GM12878 (cell line): Measurements from ENCODE around the gene MAN2B2. TPM values are rescaled to one million over a fixed set of nuclear protein-coding genes. Genes with fewer than 3 reads are reported as not detected.

Source experiments
- ATAC-seq: fragments of 200-7000 bp; cut with Tn5 transposase; 3 replicates; pipeline ENCODE4 v1.9.1; 2020; ENCODE audit warnings: mild to moderate bottlenecking, moderate library complexity
- BruUV-seq: library from RNA; stranded (reverse); fragments of 400-500 nt; replicated peaks from 2 replicates; lab custom pipeline; 2021; lab: Mats Ljungman, UMichigan
- CTCF ChIA-PET: fragments of 300-600 bp; sonication (Branson Sonifier 250); formaldehyde crosslinking; extraction: SDS; loops from one replicate; lab custom pipeline; 2021; ENCODE audit warnings: inconsistent platforms; lab: Yijun Ruan, JAX
- POLR2A ChIA-PET: fragments of 350-600 bp; formaldehyde crosslinking; extraction: SDS; loops from one replicate; lab custom pipeline; 2021; ENCODE audit warnings: inconsistent platforms; lab: Charles Lee
- RAD21 ChIA-PET: fragments of 300-600 bp; sonication (Branson Sonifier 250); formaldehyde crosslinking; loops from one replicate; lab custom pipeline; 2023; ENCODE audit warnings: antibody characterized with exemption; ENCODE audit not compliant: unreplicated experiment; lab: Charles Lee
- SMC1A ChIA-PET: fragments of 300-600 bp; sonication (Branson Sonifier 250); formaldehyde crosslinking; loops from one replicate; lab custom pipeline; 2023; ENCODE audit not compliant: unreplicated experiment, uncharacterized antibody; lab: Charles Lee
- DNase-seq: peaks from one replicate; pipeline ENCODE4 v3.0.0-alpha.2; 2011; ENCODE audit warnings: low read depth, low spot score
- FAIRE-seq: peaks from 3 replicates; lab custom pipeline; 2011; peaks lifted over from hg19 to GRCh38; lab: Jason Lieb, UNC
- H2AFZ ChIP-seq: 2 replicates; pipeline ENCODE4 v1.6.0; 2011; ENCODE audit warnings: low read depth, low read length, control low read depth; ENCODE audit not compliant: control insufficient read depth
- H3K27ac ChIP-seq: 2 replicates; pipeline ENCODE4 v1.5.1; 2011; ENCODE audit warnings: control low read depth; ENCODE audit not compliant: control insufficient read depth, insufficient read depth
- H3K27me3 ChIP-seq, 2 experiments: replicated peaks in 1 of 2; 2 replicates each; pipeline versions ENCODE4 v1.6.0 to v1.6.1; 2011; ENCODE audit warnings: low read length in 1 of 2; ENCODE audit not compliant: control insufficient read depth in 2 of 2, insufficient read depth in 2 of 2
- H3K36me3 ChIP-seq, 2 experiments: 2 replicates each; pipeline ENCODE4 v1.5.1; 2011; ENCODE audit warnings: low read length in 1 of 2; ENCODE audit not compliant: control insufficient read depth in 2 of 2, insufficient read depth in 2 of 2
- H3K4me1 ChIP-seq: 2 replicates; pipeline ENCODE4 v1.6.1; 2011; ENCODE audit warnings: mild to moderate bottlenecking, low read length, moderate library complexity, mixed read lengths; ENCODE audit not compliant: control insufficient read depth, insufficient read depth
- H3K4me2 ChIP-seq: 2 replicates; pipeline ENCODE4 v1.6.0; 2011; ENCODE audit warnings: control low read depth; ENCODE audit not compliant: control insufficient read depth, insufficient read depth
- H3K4me3 ChIP-seq: fragments of 200-600 bp; sonication (generic); 2 replicates; pipeline ENCODE4 v1.5.1; 2016
- H3K79me2 ChIP-seq: 2 replicates; pipeline ENCODE4 v1.6.0; 2011; ENCODE audit warnings: low read length; ENCODE audit not compliant: control insufficient read depth, insufficient read depth
- H3K9ac ChIP-seq: 2 replicates; pipeline ENCODE4 v1.8.0; 2011; ENCODE audit warnings: low read length, control low read depth, mixed read lengths; ENCODE audit not compliant: control insufficient read depth, insufficient read depth
- H3K9me3 ChIP-seq: replicated peaks from 3 replicates; pipeline ENCODE4 v1.5.1; 2011; ENCODE audit warnings: mild to moderate bottlenecking, low read length; ENCODE audit not compliant: control insufficient read depth, insufficient read depth
- H4K20me1 ChIP-seq: 2 replicates; pipeline ENCODE4 v1.6.0; 2011; ENCODE audit not compliant: control insufficient read depth, insufficient read depth
- ASH2L ChIP-seq: fragments of 300-600, 200-600 bp; sonication (generic); IDR thresholded peaks from 2 replicates; pipeline ENCODE4 v1.6.1; 2017; ENCODE audit warnings: low read depth, mild to moderate bottlenecking, borderline replicate concordance
- KAT2A ChIP-seq: conservative IDR thresholded peaks from 2 replicates; pipeline ENCODE4 v1.6.1; 2011; ENCODE audit warnings: low read depth, low read length; ENCODE audit not compliant: control insufficient read depth
- MTA3 ChIP-seq: IDR thresholded peaks from 2 replicates; pipeline ENCODE4 v1.6.1; 2012; ENCODE audit warnings: low read length, inconsistent platforms, borderline replicate concordance
- NBN ChIP-seq: fragments of 450-650 bp; IDR thresholded peaks from 2 replicates; pipeline ENCODE4 v1.6.1; 2016
- NFXL1 ChIP-seq: fragments of 450-650 bp; IDR thresholded peaks from 2 replicates; pipeline ENCODE4 v1.6.1; 2017; ENCODE audit warnings: antibody characterized with exemption, mild to moderate bottlenecking, borderline replicate concordance
- NR2C2 ChIP-seq: IDR thresholded peaks from 2 replicates; pipeline ENCODE4 v1.6.1; 2011; ENCODE audit warnings: borderline replicate concordance, low read depth; ENCODE audit not compliant: control insufficient read depth, insufficient read length
- NRF1 ChIP-seq: conservative IDR thresholded peaks from 2 replicates; pipeline ENCODE4 v1.6.1; 2011; ENCODE audit warnings: mild to moderate bottlenecking, low read depth, low read length, improper control_type of control experiment
- POU2F2 ChIP-seq: IDR thresholded peaks from 3 replicates; pipeline ENCODE4 v1.6.1; 2011; ENCODE audit warnings: low read depth, mild to moderate bottlenecking, low read length, borderline replicate concordance
- STAT3 ChIP-seq: IDR thresholded peaks from 2 replicates; pipeline ENCODE4 v1.6.1; 2011; ENCODE audit warnings: low read depth, low read length, improper control_type of control experiment
- SUPT20H ChIP-seq: IDR thresholded peaks from 2 replicates; pipeline ENCODE4 v1.6.1; 2011; ENCODE audit warnings: low read depth, mild to moderate bottlenecking, low read length, moderate library complexity, borderline replicate concordance; ENCODE audit not compliant: control insufficient read depth
- YBX1 ChIP-seq: fragments of 450-650 bp; IDR thresholded peaks from 2 replicates; pipeline ENCODE4 v1.6.1; 2016; ENCODE audit warnings: antibody characterized with exemption
- YY1 ChIP-seq: IDR thresholded peaks from 2 replicates; pipeline ENCODE4 v1.6.1; 2011; ENCODE audit warnings: low read depth, mild to moderate bottlenecking, low read length
- ZNF207 ChIP-seq: fragments of 450-650 bp; IDR thresholded peaks from 2 replicates; pipeline ENCODE4 v1.6.1; 2014; ENCODE audit warnings: antibody characterized with exemption, mild to moderate bottlenecking, borderline replicate concordance
- ZSCAN29 ChIP-seq: fragments of 450-650 bp; IDR thresholded peaks from 2 replicates; pipeline ENCODE4 v1.6.1; 2017; ENCODE audit warnings: mild to moderate bottlenecking, moderate library complexity
- WGBS: methylation state at CpG from one replicate; pipeline ENCODE4 v1.1.6; 2016; ENCODE audit warnings: low lambda C conversion rate; ENCODE audit not compliant: insufficient replicate concordance, insufficient coverage; ENCODE audit errors: missing lambda C conversion rate; 5-methylcytosine and 5-hydroxymethylcytosine counted together
- in situ Hi-C: fragments of 300-500 bp; cut with MboI; formaldehyde crosslinking; loops from 9 replicates; pipeline ENCODE4 v1.14.3; 2018; ENCODE audit warnings: mixed read lengths
- intact Hi-C: fragments of 100-400 bp; cut with micrococcal nuclease; formaldehyde crosslinking; loops from one replicate; pipeline ENCODE4 v1.14.2; 2022; ENCODE audit not compliant: unreplicated experiment
- polyA plus RNA-seq, 11 experiments: library from polyadenylated mRNA; depleted of rRNA in 4 of 11; unstranded in 6 of 11; stranded (reverse) in 5 of 11; fragments of >200 nt; fragmentation: Nextera tagmentation in 4 of 11; fragmentation: Illumina TruSeq in 1 of 11; extraction: Ambion mirVana in 4 of 11; extraction: Trizol in 1 of 11; gene quantifications; 1 replicate in 1 of 11; 2 replicates in 10 of 11; pipeline versions ENCODE4 v1.2.1 to v1.2.3, GENCODE V29; 2011 to 2016; ENCODE audit warnings: inconsistent platforms in 2 of 11, missing spikeins in 2 of 11, low read depth in 1 of 11
- total RNA-seq, 4 experiments: library from RNA; depleted of rRNA in 3 of 4; stranded (reverse); fragments of >200 nt in 3 of 4; fragmentation: Illumina TruSeq in 1 of 4; extraction: Trizol in 1 of 4; gene quantifications; 2 replicates each; pipeline versions ENCODE4 v1.2.1 to v1.2.3, GENCODE V29; 2013 to 2021
- TF ChIP-seq, protein P1 (sequence below): fragments of 150-350 bp; IDR thresholded peaks from 2 replicates; pipeline ENCODE4 v1.6.1; 2014; ENCODE audit warnings: mild to moderate bottlenecking, low read depth, low read length

The MAN2B2 gene
- total and polyA plus RNA-seq, 10 of the 15 experiments (the other 5 are each of a cell fraction or from before 2014, with no cell fraction given), result 0.47 to 14.5 (median 7.0) TPM

DNA sequence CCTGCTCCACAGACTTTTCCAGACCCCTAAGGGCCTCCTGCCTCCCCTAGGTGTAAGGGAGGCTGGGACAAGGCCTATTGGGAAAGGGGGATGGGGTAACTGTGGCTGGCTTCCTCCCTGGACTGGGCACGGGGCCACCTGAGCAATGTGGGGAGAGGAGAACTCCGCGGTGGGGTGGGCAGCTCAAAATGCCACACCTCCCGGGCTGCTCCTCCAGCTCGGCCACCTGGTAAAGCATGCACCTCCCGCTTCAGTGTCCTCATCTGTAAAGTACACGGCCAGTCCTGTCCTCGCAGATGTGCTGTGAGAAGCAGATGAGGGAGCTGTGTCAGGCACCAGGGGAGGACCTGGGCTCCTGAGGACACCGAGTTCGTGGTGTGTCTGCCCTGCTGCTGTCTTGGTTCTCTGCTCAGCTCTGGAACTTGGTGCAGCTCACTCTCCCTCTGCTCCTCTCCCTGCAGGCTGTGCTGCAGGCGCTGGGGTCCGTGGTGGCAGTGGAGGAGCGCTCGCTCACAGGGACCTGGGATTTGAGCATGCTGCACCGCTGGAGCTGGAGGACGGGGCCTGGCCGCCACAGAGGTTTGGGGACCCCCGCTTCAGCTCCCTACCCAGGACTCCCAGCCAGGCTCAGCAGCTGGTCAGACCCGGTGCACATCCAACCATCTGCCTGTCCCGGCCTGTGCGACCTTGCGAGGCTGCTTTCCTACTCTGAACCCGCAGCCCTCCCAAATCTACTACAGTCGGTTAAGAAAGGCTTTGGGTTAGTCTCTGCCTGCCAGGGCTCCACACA, 44.7 kb downstream of the MAN2B2 start:
- FAIRE-seq, result no peak
- CTCF ChIA-PET, result no interaction called here

DNA sequence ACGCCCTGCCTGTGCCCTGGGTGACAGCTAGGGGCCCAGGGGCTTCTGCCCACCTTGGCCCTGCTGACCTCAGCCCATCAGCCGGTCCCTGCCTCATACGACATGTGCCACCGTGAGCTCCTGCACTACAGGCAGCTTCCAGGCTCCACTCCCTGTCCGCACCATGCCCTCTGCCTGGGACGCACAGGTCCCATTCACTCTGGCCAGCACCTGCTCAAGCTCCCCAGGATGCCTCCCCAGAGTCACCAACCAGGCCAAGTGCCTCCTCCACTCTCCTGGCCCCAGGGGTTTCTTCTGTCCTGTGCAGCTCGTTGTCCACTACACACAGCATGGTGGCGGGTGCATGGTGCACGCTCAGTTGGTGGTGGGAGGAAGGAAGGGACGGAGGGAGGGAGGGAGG, 45.3 kb downstream of the MAN2B2 start:
- Histone ChIP-seq H3K27ac (no peak overlapping the region), H3K9me3 (no peaks in the 10 kb centered on the region; the same call in 2 of the 3 replicates), H4K20me1 (no peaks in the 10 kb centered on the region), H3K4me3 (no peak overlapping the region), H3K36me3 (peaks cover 2 to 6% of the 10 kb centered on the region in 2 experiments), H3K79me2 (no peaks in the 10 kb centered on the region), H3K9ac (no peak overlapping the region), H3K4me1 (no peaks in the 10 kb centered on the region), H3K4me2 (no peak overlapping the region), H2AFZ (no peak overlapping the region), H3K27me3 (no peaks in the 10 kb centered on the region)
- CTCF ChIA-PET, result no interaction called here
- WGBS, result 86% methylated on average over 8 of the region's 10 CpGs
- intact Hi-C loops (no loop called here), in situ Hi-C loops (no loop called here)
- SMC1A ChIA-PET, result no interaction called here
- RAD21 ChIA-PET, result interaction anchor here (0.6 kb wide), 1 partner anchor 158 kb away, joined by 4 read pairs; no protein-coding TSS in a partner anchor
- DNase-seq (no peak), FAIRE-seq (no peak), ATAC-seq (no peak)
- POLR2A ChIA-PET, result no interaction called here
- no TSS peak for BruUV-seq
- TF ChIP-seq NRF1 (no peak), SUPT20H (no peak), KAT2A (no peak), YBX1 (no peak), MTA3 (no peak), NBN (no peak), ASH2L (no peak), NFXL1 (no peak), STAT3 (no peak), NR2C2 (no peak), POU2F2 (no peak), ZSCAN29 (no peak), YY1 (no peak)
- TF ChIP-seq, protein P1, sequence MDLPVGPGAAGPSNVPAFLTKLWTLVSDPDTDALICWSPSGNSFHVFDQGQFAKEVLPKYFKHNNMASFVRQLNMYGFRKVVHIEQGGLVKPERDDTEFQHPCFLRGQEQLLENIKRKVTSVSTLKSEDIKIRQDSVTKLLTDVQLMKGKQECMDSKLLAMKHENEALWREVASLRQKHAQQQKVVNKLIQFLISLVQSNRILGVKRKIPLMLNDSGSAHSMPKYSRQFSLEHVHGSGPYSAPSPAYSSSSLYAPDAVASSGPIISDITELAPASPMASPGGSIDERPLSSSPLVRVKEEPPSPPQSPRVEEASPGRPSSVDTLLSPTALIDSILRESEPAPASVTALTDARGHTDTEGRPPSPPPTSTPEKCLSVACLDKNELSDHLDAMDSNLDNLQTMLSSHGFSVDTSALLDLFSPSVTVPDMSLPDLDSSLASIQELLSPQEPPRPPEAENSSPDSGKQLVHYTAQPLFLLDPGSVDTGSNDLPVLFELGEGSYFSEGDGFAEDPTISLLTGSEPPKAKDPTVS, result no peak

More for the DNA sequence above, 44.7 kb downstream of the MAN2B2 start:
- in situ Hi-C loops, result no loop called here
- Histone ChIP-seq H4K20me1 (no peaks in the 10 kb centered on the region), H3K4me2 (no peak overlapping the region), H3K9ac (no peak overlapping the region), H3K27ac (no peak overlapping the region), H2AFZ (no peak overlapping the region), H3K4me1 (no peaks in the 10 kb centered on the region), H3K9me3 (no peaks in the 10 kb centered on the region; the same call in 2 of the 3 replicates), H3K36me3 (peaks cover 2 to 6% of the 10 kb centered on the region in 2 experiments), H3K4me3 (no peak overlapping the region), H3K79me2 (no peaks in the 10 kb centered on the region), H3K27me3 (no peaks in the 10 kb centered on the region)
- TF ChIP-seq POU2F2 (no peak), ZNF207 (no peak)
- WGBS, result 95% methylated on average over 24 of the region's 24 CpGs
- ATAC-seq (no peak), DNase-seq (no peak)
- POLR2A ChIA-PET, result no interaction called here
- RAD21 ChIA-PET, result interaction anchor here (0.6 kb wide), 1 partner anchor 158 kb away, joined by 4 read pairs; no protein-coding TSS in a partner anchor
- intact Hi-C loops, result no loop called here
- no TSS peak for BruUV-seq
- SMC1A ChIA-PET, result no interaction called here
